Measurements from ENCODE around the gene PRKN.

The PRKN gene

DNA sequence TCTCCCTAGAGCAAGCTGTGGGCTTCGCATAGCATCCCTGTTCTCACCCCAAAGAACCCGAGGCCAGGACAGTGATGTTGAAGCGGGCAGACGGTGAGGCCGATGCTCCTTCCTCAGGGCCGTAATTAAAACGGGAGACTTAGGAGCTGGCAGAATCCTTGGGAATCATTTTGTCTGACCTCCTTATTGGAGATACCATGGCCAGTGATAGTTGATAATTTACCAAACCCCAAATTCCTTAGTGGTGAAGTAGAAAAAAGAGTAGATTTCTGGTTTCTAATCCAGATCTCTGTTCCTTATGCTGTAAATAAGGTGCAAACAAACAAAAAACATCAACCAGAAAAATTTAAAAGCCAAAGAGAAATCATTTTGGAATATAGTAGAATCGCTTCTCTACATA, 1092.7 kb downstream of the PRKN start:
- Histone ChIP-seq H3K4me3 (replicated peaks; ENCODE audit: insufficient read depth, low read length) (no peak overlapping the region), H3K27me3 (ENCODE audit: insufficient read depth, poor library complexity, severe bottlenecking) (no peaks in the 10 kb centered on the region), H3K27ac (replicated peaks) (no peak overlapping the region)
- TF ChIP-seq CTCF (IDR thresholded peaks at IDR 0.05; ENCODE audit: insufficient read depth, low read length) (no peak), POLR2AphosphoS5 (IDR thresholded peaks at IDR 0.05; ENCODE audit: low read depth) (no peak), GABPA (IDR thresholded peaks at IDR 0.05; ENCODE audit: low read depth) (no peak), SPI1 (IDR thresholded peaks at IDR 0.05; ENCODE audit: borderline replicate concordance, low read depth) (no peak)
- TF ChIP-seq, protein P1, sequence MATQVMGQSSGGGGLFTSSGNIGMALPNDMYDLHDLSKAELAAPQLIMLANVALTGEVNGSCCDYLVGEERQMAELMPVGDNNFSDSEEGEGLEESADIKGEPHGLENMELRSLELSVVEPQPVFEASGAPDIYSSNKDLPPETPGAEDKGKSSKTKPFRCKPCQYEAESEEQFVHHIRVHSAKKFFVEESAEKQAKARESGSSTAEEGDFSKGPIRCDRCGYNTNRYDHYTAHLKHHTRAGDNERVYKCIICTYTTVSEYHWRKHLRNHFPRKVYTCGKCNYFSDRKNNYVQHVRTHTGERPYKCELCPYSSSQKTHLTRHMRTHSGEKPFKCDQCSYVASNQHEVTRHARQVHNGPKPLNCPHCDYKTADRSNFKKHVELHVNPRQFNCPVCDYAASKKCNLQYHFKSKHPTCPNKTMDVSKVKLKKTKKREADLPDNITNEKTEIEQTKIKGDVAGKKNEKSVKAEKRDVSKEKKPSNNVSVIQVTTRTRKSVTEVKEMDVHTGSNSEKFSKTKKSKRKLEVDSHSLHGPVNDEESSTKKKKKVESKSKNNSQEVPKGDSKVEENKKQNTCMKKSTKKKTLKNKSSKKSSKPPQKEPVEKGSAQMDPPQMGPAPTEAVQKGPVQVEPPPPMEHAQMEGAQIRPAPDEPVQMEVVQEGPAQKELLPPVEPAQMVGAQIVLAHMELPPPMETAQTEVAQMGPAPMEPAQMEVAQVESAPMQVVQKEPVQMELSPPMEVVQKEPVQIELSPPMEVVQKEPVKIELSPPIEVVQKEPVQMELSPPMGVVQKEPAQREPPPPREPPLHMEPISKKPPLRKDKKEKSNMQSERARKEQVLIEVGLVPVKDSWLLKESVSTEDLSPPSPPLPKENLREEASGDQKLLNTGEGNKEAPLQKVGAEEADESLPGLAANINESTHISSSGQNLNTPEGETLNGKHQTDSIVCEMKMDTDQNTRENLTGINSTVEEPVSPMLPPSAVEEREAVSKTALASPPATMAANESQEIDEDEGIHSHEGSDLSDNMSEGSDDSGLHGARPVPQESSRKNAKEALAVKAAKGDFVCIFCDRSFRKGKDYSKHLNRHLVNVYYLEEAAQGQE (IDR thresholded peaks at IDR 0.05; ENCODE audit: insufficient replicate concordance, low read depth): no peak
- DNase-seq (ENCODE audit: low read depth in 1 of 2, low spot score in 1 of 2): no peak

- DNase-seq (ENCODE audit: low read depth in 1 of 2, low spot score in 1 of 2): no peak
- TF ChIP-seq SPI1 (IDR thresholded peaks at IDR 0.05; ENCODE audit: borderline replicate concordance, low read depth): no peak
- no peak for TF ChIP-seq CTCF (IDR thresholded peaks at IDR 0.05; ENCODE audit: insufficient read depth, low read length)
- TF ChIP-seq POLR2AphosphoS5 (IDR thresholded peaks at IDR 0.05; ENCODE audit: low read depth): no peak
- TF ChIP-seq, protein P1 (IDR thresholded peaks at IDR 0.05; ENCODE audit: insufficient replicate concordance, low read depth): no peak
- Histone ChIP-seq H3K27me3 (ENCODE audit: insufficient read depth, poor library complexity, severe bottlenecking) (no peaks in the 10 kb centered on the region), H3K4me3 (replicated peaks; ENCODE audit: insufficient read depth, low read length) (no peak overlapping the region), H3K27ac (replicated peaks) (no peak overlapping the region)
Observed at GRCh38 chr6:161631676-161632194, 1095.8 kb downstream of the PRKN start.

GRCh38 chr6:161630674-161631073, 1096.9 kb downstream of the PRKN start:
- Histone ChIP-seq H3K27ac (replicated peaks) (no peak overlapping the region), H3K27me3 (ENCODE audit: insufficient read depth, poor library complexity, severe bottlenecking) (no peaks in the 10 kb centered on the region), H3K4me3 (replicated peaks; ENCODE audit: insufficient read depth, low read length) (no peak overlapping the region)
- DNase-seq (ENCODE audit: low read depth in 1 of 2, low spot score in 1 of 2): no peak
- no peak for TF ChIP-seq CTCF (IDR thresholded peaks at IDR 0.05; ENCODE audit: insufficient read depth, low read length)
- TF ChIP-seq, protein P1 (IDR thresholded peaks at IDR 0.05; ENCODE audit: insufficient replicate concordance, low read depth): no peak
- TF ChIP-seq GABPA (IDR thresholded peaks at IDR 0.05; ENCODE audit: low read depth): no peak
- no peak for TF ChIP-seq SPI1 (IDR thresholded peaks at IDR 0.05; ENCODE audit: borderline replicate concordance, low read depth)
- no peak for TF ChIP-seq POLR2AphosphoS5 (IDR thresholded peaks at IDR 0.05; ENCODE audit: low read depth)
